ENCODE data around the gene MRAP. TPM values are rescaled to one million over a fixed set of nuclear protein-coding genes. Genes with fewer than 3 reads are reported as not detected.

Gene MRAP
- total and polyA plus RNA-seq, 10 of the 15 experiments (the other 5 are each of a cell fraction or from before 2014, with no cell fraction given), result 0.34 to 1.2 TPM; not detected in 8

DNA sequence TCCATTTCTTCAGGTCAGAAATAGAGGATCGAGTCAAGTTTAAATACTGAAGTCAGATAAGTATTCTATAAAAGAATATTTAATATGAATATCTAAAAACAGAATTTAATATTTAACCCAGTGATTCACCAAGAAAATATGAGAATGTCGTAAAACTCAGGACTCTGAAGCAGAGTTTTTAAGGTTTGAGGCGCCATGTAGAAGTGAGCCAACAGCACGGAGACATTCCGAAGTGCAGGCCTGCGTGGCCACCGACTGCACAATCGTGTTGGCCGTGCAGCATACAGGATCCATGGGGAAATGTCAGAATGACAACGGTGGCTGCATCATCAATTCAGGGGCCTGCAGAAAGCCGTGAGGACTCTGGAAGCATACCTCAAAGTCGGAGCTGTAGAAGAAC is 23.4 kb downstream of the MRAP start:
- H3K4me1 ChIP-seq (ENCODE audit: control insufficient read depth, insufficient read depth, low read length), result no peaks in the 10 kb centered on the region
- TF ChIP-seq WRNIP1 (IDR thresholded peaks at IDR 0.05; ENCODE audit: borderline replicate concordance, low read depth, low read length) (no peak), IKZF2 (IDR thresholded peaks at IDR 0.05) (no peak), SUZ12 (IDR thresholded peaks at IDR 0.05; ENCODE audit: unreplicated experiment) (no peak), TCF12 (IDR thresholded peaks at IDR 0.05; ENCODE audit: low read depth, low read length) (no peak), NRF1 (conservative IDR thresholded peaks at IDR 0.05; ENCODE audit: low read depth, low read length) (no peak), EP300 (IDR thresholded peaks at IDR 0.05; ENCODE audit: borderline replicate concordance in 1 of 2, control insufficient read depth in 1 of 2, low read depth in 2 of 2, low read length in 2 of 2) (no peak), ZNF207 (IDR thresholded peaks at IDR 0.05; ENCODE audit: borderline replicate concordance) (no peak), ATF2 (IDR thresholded peaks at IDR 0.05; ENCODE audit: low read length) (no peak), RFX5 (IDR thresholded peaks at IDR 0.05; ENCODE audit: low read depth, low read length) (no peak), RELA (IDR thresholded peaks at IDR 0.05; ENCODE audit: borderline replicate concordance, partially characterized antibody) (no peak), POLR2AphosphoS2 (IDR thresholded peaks at IDR 0.05; ENCODE audit: low read depth, low read length) (no peak)
- TF ChIP-seq, protein P1, sequence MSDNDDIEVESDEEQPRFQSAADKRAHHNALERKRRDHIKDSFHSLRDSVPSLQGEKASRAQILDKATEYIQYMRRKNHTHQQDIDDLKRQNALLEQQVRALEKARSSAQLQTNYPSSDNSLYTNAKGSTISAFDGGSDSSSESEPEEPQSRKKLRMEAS (IDR thresholded peaks at IDR 0.05; ENCODE audit: low read depth, low read length), result no peak
- TF ChIP-seq, protein P2, sequence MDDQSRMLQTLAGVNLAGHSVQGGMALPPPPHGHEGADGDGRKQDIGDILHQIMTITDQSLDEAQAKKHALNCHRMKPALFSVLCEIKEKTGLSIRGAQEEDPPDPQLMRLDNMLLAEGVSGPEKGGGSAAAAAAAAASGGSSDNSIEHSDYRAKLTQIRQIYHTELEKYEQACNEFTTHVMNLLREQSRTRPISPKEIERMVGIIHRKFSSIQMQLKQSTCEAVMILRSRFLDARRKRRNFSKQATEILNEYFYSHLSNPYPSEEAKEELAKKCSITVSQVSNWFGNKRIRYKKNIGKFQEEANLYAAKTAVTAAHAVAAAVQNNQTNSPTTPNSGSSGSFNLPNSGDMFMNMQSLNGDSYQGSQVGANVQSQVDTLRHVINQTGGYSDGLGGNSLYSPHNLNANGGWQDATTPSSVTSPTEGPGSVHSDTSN (IDR thresholded peaks at IDR 0.05; ENCODE audit: insufficient replicate concordance, low read depth, low read length), result no peak
- in situ Hi-C loops (cut with MboI), result no loop called here
- ChIA-PET POLR2A (no interaction called here), SMC1A (ENCODE audit: uncharacterized antibody, unreplicated experiment) (no interaction called here), CTCF (no interaction called here), RAD21 (ENCODE audit: unreplicated experiment) (no interaction called here)
- no TSS peak for BruUV-seq (replicated peaks)
- H3K27ac ChIP-seq (ENCODE audit: control insufficient read depth, insufficient read depth), result no peak overlapping the region
- no peak for FAIRE-seq
- H3K4me2 ChIP-seq (ENCODE audit: control insufficient read depth, insufficient read depth), result no peak overlapping the region
- H3K4me3 ChIP-seq, result no peak overlapping the region
- intact Hi-C loops (cut with micrococcal nuclease; ENCODE audit: unreplicated experiment), result no loop called here
- ATAC-seq, result no peak
- H3K27me3 ChIP-seq (replicated peaks in 1 of 2; ENCODE audit: control insufficient read depth in 2 of 2, insufficient read depth in 2 of 2, low read length in 1 of 2), result no peaks in the 10 kb centered on the region
- no peaks in the 10 kb centered on the region for H3K79me2 ChIP-seq (ENCODE audit: control insufficient read depth, insufficient read depth, low read length)
- DNase-seq (ENCODE audit: low read depth, low spot score), result no peak
- 93% methylated on average over 12 of the region's 12 CpGs for whole genome bisulfite sequencing (ENCODE audit: insufficient coverage, insufficient replicate concordance, low lambda C conversion rate, missing lambda C conversion rate)
- H3K36me3 ChIP-seq (ENCODE audit: control insufficient read depth in 2 of 2, insufficient read depth in 2 of 2, low read length in 1 of 2), result peaks cover 43 to 45% of the 10 kb centered on the region in 2 experiments
- no peaks in the 10 kb centered on the region; the same call in 2 of the 3 replicates for H3K9me3 ChIP-seq (replicated peaks; ENCODE audit: control insufficient read depth, insufficient read depth, low read length)
- no peak overlapping the region for H2AFZ ChIP-seq (ENCODE audit: control insufficient read depth, low read depth, low read length)
- H3K9ac ChIP-seq (ENCODE audit: control insufficient read depth, insufficient read depth, low read length), result no peak overlapping the region
- H4K20me1 ChIP-seq (ENCODE audit: control insufficient read depth, insufficient read depth), result no peaks in the 10 kb centered on the region
